Loucy (cell line): ENCODE results near the gene PTH1R.

Experiments
- CTCF ChIP-seq: fragments of 200-600 bp; sonication (generic); conservative IDR thresholded peaks from 2 replicates; pipeline ENCODE4 v1.5.1; 2014; ENCODE audit warnings: mild to moderate bottlenecking, antibody characterized with exemption, low read length
- EZH2phosphoT487 ChIP-seq: fragments of 200-600 bp; IDR thresholded peaks from 2 replicates; pipeline ENCODE4 v1.6.1; 2018; ENCODE audit warnings: antibody characterized with exemption, mild to moderate bottlenecking, moderate library complexity, borderline replicate concordance

- no peak for TF ChIP-seq CTCF
- TF ChIP-seq EZH2phosphoT487: no peak
Observed at GRCh38 chr3:46952813-46953212, 75.3 kb downstream of the PTH1R start.
